Measurements from ENCODE around the gene NMD3. TPM values are rescaled to one million over a fixed set of nuclear protein-coding genes. Genes with fewer than 3 reads are reported as not detected.

The NMD3 gene
- polyA plus RNA-seq, 2 of the 4 experiments (the other 2 are of a cell fraction) = 53.4 to 66.5 TPM

DNA sequence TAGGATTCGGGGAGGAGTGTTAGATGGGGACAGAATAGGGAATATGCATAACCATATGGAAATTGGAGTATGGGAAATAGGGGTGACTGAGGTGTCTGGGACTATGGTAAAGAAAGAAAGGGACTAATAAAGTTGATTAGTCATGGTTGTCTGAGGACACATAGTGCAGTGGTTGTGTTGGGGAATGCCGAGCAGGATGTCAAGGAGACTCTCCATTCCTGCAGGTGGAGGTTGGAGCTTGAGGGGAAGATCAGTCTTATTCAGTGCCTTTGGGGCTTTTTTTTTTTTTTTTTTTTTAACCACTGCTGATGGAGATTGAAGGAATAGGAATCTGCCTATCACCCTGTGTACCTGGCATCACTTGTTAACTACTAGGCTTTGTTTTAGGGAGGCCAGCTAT lies 10.8 kb downstream of the NMD3 start:
- ATAC-seq (peak; percentile 19 to 57; a peak in 4 of 6 replicates), DNase-seq (ENCODE audit: low read depth in 1 of 2, low spot score in 1 of 2) (no peak), FAIRE-seq (no peak)
- Histone ChIP-seq H3K27ac (no peak overlapping the region), H3K4me2 (no peak overlapping the region), H3K4me3 (no peak overlapping the region), H3K4me1 (no peaks in the 10 kb centered on the region; the same call in 2 of the 3 replicates), H3K9me3 (no peaks in the 10 kb centered on the region)
- TF ChIP-seq CBX2 (IDR thresholded peaks at IDR 0.05; ENCODE audit: borderline replicate concordance, low read depth) (no peak), MAZ (IDR thresholded peaks at IDR 0.05; ENCODE audit: borderline replicate concordance, low read depth, low read length) (no peak), RCOR1 (IDR thresholded peaks at IDR 0.05; ENCODE audit: low read depth, low read length) (no peak), POLR2AphosphoS2 (conservative IDR thresholded peaks at IDR 0.05; ENCODE audit: low read length) (no peak)
- TF ChIP-seq, protein P1, sequence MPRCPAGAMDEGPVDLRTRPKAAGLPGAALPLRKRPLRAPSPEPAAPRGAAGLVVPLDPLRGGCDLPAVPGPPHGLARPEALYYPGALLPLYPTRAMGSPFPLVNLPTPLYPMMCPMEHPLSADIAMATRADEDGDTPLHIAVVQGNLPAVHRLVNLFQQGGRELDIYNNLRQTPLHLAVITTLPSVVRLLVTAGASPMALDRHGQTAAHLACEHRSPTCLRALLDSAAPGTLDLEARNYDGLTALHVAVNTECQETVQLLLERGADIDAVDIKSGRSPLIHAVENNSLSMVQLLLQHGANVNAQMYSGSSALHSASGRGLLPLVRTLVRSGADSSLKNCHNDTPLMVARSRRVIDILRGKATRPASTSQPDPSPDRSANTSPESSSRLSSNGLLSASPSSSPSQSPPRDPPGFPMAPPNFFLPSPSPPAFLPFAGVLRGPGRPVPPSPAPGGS (IDR thresholded peaks at IDR 0.05) = no peak
- TF ChIP-seq, protein P2, sequence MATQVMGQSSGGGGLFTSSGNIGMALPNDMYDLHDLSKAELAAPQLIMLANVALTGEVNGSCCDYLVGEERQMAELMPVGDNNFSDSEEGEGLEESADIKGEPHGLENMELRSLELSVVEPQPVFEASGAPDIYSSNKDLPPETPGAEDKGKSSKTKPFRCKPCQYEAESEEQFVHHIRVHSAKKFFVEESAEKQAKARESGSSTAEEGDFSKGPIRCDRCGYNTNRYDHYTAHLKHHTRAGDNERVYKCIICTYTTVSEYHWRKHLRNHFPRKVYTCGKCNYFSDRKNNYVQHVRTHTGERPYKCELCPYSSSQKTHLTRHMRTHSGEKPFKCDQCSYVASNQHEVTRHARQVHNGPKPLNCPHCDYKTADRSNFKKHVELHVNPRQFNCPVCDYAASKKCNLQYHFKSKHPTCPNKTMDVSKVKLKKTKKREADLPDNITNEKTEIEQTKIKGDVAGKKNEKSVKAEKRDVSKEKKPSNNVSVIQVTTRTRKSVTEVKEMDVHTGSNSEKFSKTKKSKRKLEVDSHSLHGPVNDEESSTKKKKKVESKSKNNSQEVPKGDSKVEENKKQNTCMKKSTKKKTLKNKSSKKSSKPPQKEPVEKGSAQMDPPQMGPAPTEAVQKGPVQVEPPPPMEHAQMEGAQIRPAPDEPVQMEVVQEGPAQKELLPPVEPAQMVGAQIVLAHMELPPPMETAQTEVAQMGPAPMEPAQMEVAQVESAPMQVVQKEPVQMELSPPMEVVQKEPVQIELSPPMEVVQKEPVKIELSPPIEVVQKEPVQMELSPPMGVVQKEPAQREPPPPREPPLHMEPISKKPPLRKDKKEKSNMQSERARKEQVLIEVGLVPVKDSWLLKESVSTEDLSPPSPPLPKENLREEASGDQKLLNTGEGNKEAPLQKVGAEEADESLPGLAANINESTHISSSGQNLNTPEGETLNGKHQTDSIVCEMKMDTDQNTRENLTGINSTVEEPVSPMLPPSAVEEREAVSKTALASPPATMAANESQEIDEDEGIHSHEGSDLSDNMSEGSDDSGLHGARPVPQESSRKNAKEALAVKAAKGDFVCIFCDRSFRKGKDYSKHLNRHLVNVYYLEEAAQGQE (IDR thresholded peaks at IDR 0.05) = no peak
- TF ChIP-seq, protein P3, sequence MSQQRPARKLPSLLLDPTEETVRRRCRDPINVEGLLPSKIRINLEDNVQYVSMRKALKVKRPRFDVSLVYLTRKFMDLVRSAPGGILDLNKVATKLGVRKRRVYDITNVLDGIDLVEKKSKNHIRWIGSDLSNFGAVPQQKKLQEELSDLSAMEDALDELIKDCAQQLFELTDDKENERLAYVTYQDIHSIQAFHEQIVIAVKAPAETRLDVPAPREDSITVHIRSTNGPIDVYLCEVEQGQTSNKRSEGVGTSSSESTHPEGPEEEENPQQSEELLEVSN (IDR thresholded peaks at IDR 0.05; ENCODE audit: borderline replicate concordance, low read depth) = no peak
- TF ChIP-seq, protein P4, sequence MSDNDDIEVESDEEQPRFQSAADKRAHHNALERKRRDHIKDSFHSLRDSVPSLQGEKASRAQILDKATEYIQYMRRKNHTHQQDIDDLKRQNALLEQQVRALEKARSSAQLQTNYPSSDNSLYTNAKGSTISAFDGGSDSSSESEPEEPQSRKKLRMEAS (IDR thresholded peaks at IDR 0.05) = no peak
- ChIA-PET CTCF (interaction anchor here (0.7 to 2.5 kb wide), 2 partner anchors 10 to 177 kb away, joined by 3 to 13 read pairs; partner anchors contain the start of gene NMD3), POLR2A (interaction anchor here (0.8 to 1.2 kb wide), 2 partner anchors 10 to 11 kb away, joined by 3 read pairs; no protein-coding TSS in a partner anchor)
- WGBS (ENCODE audit: missing lambda C conversion rate) = 91% methylated on average over 2 of the region's 2 CpGs

DNA sequence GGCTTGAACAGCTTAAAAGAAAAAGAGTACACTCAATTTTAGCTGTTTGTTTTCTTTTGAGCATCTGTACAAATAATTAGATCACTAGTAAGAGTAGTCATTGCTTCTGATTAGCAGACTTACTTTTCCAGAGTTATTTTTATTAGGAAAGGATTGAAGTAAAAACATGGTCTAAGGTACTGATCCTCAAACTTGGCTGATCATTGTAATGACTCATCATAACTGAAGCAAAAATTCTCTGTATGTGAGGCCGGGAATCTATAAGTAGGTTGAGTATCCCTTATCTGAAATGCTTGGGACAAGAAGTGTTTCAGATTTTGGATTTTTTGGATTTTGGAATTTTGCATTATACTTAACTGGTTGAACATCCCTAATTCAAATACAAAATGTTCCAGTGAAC lies 12.4 kb downstream of the NMD3 start:
- TF ChIP-seq ZC3H11A (IDR thresholded peaks at IDR 0.05) (no peak), HOXA7 (CRISPR knock-in tag; IDR thresholded peaks at IDR 0.05) (no peak), MYC (IDR thresholded peaks at IDR 0.05; ENCODE audit: borderline replicate concordance, low read length) (no peak), FOSL2 (IDR thresholded peaks at IDR 0.05) (no peak), FOSL2 (CRISPR knock-in tag; IDR thresholded peaks at IDR 0.05) (0 out of 2 replicates have a peak, but pooled peaks have one; percentile 26), POLR2A (IDR thresholded peaks at IDR 0.05; ENCODE audit: low read length) (no peak), HOXB5 (CRISPR knock-in tag; IDR thresholded peaks at IDR 0.05) (no peak), GATA3 (IDR thresholded peaks at IDR 0.05; ENCODE audit: borderline replicate concordance) (no peak), KDM5A (IDR thresholded peaks at IDR 0.05) (no peak)
- TF ChIP-seq, protein P5, sequence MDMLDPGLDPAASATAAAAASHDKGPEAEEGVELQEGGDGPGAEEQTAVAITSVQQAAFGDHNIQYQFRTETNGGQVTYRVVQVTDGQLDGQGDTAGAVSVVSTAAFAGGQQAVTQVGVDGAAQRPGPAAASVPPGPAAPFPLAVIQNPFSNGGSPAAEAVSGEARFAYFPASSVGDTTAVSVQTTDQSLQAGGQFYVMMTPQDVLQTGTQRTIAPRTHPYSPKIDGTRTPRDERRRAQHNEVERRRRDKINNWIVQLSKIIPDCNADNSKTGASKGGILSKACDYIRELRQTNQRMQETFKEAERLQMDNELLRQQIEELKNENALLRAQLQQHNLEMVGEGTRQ (IDR thresholded peaks at IDR 0.05) = no peak
- Histone ChIP-seq H3K27ac (no peak overlapping the region), H3K4me2 (no peak overlapping the region), H3K4me3 (no peak overlapping the region), H3K9me3 (no peaks in the 10 kb centered on the region), H3K4me1 (no peaks in the 10 kb centered on the region; the same call in 2 of the 3 replicates)
- no peak for DNase-seq (ENCODE audit: low read depth in 1 of 2, low spot score in 1 of 2)
- FAIRE-seq = no peak
- ChIA-PET CTCF (no interaction called here), POLR2A (no interaction called here)
- WGBS (ENCODE audit: missing lambda C conversion rate) = 92% methylated on average over 1 of the region's 1 CpG
- no peak for ATAC-seq

DNA sequence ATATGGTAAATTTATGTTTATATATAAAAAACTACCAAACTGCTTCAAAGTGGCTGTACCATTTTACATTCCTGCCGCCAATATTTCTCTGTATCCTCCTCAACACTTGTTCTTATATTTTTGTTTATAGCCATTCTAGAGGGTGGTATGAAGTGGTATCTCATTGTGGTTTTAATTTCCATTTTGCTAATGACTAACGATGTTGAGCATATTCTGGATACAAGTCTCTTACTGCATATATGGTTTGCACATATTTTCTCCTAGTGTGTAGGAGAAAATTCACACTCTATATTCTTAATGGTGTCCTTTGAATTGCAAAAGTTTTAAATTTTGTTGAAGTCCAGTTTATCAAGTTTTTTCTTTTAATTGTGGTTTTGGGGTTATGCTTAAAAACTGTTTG lies 15.1 kb downstream of the NMD3 start:
- ChIA-PET CTCF (no interaction called here), POLR2A (no interaction called here)
- Histone ChIP-seq H3K4me3 (no peak overlapping the region), H3K4me2 (no peak overlapping the region), H3K4me1 (no peaks in the 10 kb centered on the region; the same call in 2 of the 3 replicates), H3K27ac (no peak overlapping the region), H3K9me3 (no peaks in the 10 kb centered on the region)
- 94% methylated on average over 2 of the region's 2 CpGs for WGBS (ENCODE audit: missing lambda C conversion rate)
- DNase-seq (ENCODE audit: low read depth in 1 of 2, low spot score in 1 of 2) = no peak
- FAIRE-seq = no peak
- no peak for ATAC-seq
- TF ChIP-seq, protein P2 (IDR thresholded peaks at IDR 0.05) = no peak
- TF ChIP-seq NR3C1 (IDR thresholded peaks at IDR 0.05) (no peak), FOSB (CRISPR knock-in tag; IDR thresholded peaks at IDR 0.05) (no peak), FOXS1 (CRISPR knock-in tag; IDR thresholded peaks at IDR 0.05) (no peak), JUNB (IDR thresholded peaks at IDR 0.05) (no peak), JUN (IDR thresholded peaks at IDR 0.05) (no peak), RFX5 (IDR thresholded peaks at IDR 0.05) (no peak)
- TF ChIP-seq, protein P6, sequence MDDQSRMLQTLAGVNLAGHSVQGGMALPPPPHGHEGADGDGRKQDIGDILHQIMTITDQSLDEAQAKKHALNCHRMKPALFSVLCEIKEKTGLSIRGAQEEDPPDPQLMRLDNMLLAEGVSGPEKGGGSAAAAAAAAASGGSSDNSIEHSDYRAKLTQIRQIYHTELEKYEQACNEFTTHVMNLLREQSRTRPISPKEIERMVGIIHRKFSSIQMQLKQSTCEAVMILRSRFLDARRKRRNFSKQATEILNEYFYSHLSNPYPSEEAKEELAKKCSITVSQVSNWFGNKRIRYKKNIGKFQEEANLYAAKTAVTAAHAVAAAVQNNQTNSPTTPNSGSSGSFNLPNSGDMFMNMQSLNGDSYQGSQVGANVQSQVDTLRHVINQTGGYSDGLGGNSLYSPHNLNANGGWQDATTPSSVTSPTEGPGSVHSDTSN (IDR thresholded peaks at IDR 0.05) = no peak
